Neuron (in vitro differentiated cells): Measurements from ENCODE around the gene ZBTB16.

Experiments
- H2AFZ ChIP-seq: one replicate; pipeline ENCODE4 v1.6.1; 2013; ENCODE audit warnings: low read depth, mild to moderate bottlenecking, inconsistent platforms, low read length, moderate library complexity
- H3K27me3 ChIP-seq: one replicate; pipeline ENCODE4 v1.6.1; 2013; ENCODE audit warnings: low read length; ENCODE audit not compliant: insufficient read depth
- H3K36me3 ChIP-seq: one replicate; pipeline ENCODE4 v1.6.1; 2013; ENCODE audit warnings: low read length; ENCODE audit not compliant: insufficient read depth
- H3K4me1 ChIP-seq: one replicate; pipeline ENCODE4 v1.6.1; 2013; ENCODE audit warnings: low read length; ENCODE audit not compliant: insufficient read depth
- H3K4me3 ChIP-seq: 2 replicates; pipeline ENCODE4 v1.5.1; 2013; ENCODE audit warnings: mild to moderate bottlenecking, low read length, moderate library complexity
- H3K9me3 ChIP-seq: one replicate; pipeline ENCODE4 v1.6.1; 2013; ENCODE audit warnings: low read length

Gene ZBTB16

DNA sequence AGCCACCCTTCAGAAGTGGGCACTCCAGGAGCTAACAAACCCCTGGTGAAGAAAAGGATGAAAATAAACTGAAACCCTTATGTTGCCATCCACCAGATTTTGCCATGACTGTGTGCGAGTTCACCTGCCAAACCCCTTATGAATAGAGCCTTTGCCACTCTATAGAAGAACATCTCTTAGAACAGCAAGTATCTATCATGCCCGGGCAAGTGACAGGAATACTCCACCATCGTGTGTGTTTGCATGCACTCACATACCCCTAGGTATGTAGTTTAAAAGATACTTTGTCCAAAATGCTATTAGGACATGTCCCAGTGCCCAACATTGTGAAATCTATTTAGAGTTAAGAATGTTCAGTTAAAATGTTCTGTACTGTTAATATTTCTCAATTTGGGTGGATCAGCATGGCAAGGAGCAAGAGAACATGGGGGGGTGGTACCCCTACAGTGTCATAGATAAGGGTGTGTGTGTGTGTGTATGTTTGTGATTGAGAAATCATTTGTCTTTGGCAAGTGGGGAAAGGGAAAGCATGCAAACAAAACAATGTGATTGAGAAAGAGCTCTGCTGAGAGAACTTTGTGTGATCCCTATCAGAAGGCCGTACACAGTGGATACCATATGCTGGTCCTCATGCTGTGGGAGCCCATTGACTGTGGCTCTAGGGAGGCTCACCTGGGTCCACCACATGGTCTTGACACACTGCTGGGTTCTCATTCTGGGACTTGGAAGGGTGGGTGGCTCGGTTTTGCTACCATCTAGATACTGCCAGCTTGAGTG, 94.9 kb downstream of the ZBTB16 start:
- Histone ChIP-seq H3K4me3 (no peak overlapping the region), H2AFZ (no peak overlapping the region), H3K27me3 (no peaks in the 10 kb centered on the region), H3K4me1 (no peaks in the 10 kb centered on the region), H3K36me3 (peaks cover 34% of the 10 kb centered on the region), H3K9me3 (no peaks in the 10 kb centered on the region)

DNA sequence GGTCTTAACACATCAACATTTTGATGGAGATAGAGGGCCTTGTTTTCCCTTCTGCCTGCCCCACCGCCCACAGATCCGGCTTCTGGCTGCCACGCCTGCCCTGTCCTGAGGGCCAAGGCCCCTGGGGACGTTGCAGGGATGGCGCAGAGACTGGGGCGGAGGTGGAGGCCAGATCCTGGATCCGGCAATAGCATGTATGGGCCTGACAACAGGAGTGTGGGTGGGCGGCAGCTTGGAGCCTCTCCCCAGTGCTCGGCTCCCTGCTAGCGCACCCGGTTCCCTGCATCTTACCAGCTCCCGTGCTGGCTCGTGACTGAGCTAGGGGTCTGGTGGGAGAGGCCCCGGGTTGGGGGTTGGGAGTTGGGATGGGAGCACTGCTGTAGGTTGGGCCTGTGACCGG, 95.6 kb downstream of the ZBTB16 start:
- Histone ChIP-seq H3K9me3 (no peaks in the 10 kb centered on the region), H3K27me3 (no peaks in the 10 kb centered on the region), H3K4me3 (no peak overlapping the region), H2AFZ (no peak overlapping the region), H3K36me3 (peaks cover 34% of the 10 kb centered on the region), H3K4me1 (peaks cover 5% of the 10 kb centered on the region)

DNA sequence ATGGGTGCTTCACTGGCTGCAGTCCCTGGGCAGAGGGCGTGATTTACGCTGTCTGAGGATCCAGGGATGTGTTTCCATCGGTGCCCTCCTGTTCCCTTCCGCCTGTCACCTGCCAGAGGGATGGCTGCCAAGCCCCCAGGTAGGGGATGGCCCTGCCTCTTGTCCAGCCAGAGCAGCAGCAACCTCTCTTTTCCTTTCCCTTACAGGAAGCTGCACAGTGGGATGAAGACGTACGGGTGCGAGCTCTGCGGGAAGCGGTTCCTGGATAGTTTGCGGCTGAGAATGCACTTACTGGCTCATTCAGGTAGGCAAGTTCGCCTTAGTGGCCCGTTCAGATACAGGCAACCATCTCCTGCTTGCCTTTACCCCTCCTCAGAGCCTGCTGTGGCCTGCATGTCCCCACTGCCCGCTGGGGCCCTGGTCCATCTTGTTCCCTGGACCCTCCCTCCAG, 96.6 kb downstream of the ZBTB16 start:
- H3K4me3 ChIP-seq: no peak overlapping the region
- H3K36me3 ChIP-seq: peaks cover 34% of the 10 kb centered on the region
- no peaks in the 10 kb centered on the region for H3K9me3 ChIP-seq
- H2AFZ ChIP-seq: no peak overlapping the region
- H3K27me3 ChIP-seq: no peaks in the 10 kb centered on the region
- H3K4me1 ChIP-seq: peaks cover 8% of the 10 kb centered on the region

DNA sequence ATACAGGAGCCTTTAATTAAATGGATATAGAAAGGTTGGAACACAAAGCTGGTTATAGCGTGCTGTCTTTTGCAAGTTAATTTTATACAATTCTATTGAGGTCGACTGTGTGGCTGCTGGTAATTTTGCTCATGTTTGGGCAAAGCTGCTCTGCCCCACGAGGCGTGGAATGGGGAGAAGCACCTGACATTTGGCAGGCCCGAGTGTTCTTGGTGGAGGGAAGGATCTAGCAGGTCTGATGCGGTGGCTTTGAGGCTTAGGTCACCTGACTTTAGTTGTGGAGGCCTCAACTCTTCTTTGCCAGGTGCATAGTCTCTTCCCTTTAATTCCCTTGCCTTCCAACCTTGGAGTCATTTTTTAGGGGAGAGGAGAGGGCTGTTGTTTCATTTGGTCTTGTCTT, 97.3 kb downstream of the ZBTB16 start:
- Histone ChIP-seq H3K9me3 (no peaks in the 10 kb centered on the region), H3K4me1 (peaks cover 8% of the 10 kb centered on the region), H3K36me3 (peaks cover 34% of the 10 kb centered on the region), H3K4me3 (no peak overlapping the region), H3K27me3 (no peaks in the 10 kb centered on the region), H2AFZ (no peak overlapping the region)

DNA sequence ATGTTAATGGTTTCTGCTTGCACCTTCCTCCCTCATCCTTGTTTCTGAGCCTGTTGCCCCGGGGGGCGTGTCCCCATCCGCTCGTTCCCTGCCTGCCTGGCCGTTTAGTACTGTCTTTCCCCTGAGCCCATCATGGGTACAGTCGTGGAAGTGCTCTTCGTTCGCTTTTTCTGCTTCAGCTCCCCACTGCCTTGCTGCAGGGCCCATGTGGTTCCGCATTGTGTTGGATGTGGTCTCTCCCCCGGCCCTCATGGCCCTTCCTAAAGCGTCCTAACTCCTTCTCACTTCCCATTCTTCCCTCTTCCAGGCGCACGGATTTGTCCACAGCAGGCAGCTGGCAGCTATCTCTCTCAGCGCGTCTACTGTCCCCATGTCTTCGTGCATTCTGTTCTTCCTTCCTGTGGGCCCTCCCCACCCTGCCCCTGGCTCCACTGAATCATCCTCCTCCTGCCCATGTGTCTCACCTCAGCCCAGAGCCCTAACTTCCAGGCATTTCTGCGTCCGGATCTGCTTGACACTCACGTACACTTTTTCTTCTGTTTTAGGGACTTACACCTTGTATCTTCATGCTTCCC, 98.1 kb downstream of the ZBTB16 start:
- Histone ChIP-seq H3K36me3 (peaks cover 34% of the 10 kb centered on the region), H2AFZ (no peak overlapping the region), H3K27me3 (no peaks in the 10 kb centered on the region), H3K9me3 (no peaks in the 10 kb centered on the region), H3K4me3 (no peak overlapping the region), H3K4me1 (peaks cover 9% of the 10 kb centered on the region)

DNA sequence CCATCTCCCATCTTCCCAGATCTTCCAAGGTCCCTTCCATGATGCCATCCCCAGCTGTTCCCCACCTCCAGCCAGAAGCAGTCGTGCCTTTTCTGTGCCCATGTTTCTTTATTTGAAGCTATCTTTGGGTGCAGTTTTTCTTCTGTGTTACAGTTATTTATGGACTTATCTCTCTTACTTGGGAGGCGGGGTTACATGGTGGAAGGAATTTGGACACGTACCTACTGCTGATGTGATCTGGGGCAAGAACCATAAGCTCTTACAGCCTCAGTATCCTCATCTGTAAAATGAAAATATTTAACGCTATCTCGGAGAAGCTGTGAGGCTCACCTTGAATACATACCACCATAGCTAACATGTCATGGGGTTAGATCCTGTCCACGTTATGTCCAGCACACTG, 98.9 kb downstream of the ZBTB16 start:
- Histone ChIP-seq H2AFZ (no peak overlapping the region), H3K9me3 (no peaks in the 10 kb centered on the region), H3K4me3 (no peak overlapping the region), H3K36me3 (peaks cover 34% of the 10 kb centered on the region), H3K4me1 (peaks cover 16% of the 10 kb centered on the region), H3K27me3 (no peaks in the 10 kb centered on the region)

DNA sequence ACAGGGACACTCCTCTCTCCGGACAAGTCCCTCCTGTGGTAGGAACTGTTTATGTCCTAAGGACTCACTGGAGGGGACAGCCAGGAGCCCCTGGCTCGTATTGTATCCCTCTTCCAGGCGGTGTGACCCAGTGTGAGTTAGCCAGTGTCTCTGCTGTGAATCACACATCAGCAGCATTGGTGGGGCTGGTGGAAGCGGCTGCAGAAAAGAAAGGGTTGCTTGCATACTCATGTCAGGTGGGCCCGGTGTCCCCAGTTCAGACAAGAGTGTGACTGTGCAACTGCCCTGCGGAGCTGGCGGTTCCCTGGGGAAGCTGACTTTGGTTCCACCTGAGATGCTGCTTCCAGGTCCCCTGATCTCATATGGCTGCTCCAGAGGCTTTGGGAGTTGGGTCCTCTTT, 99.4 kb downstream of the ZBTB16 start:
- peaks cover 34% of the 10 kb centered on the region for H3K36me3 ChIP-seq
- no peak overlapping the region for H3K4me3 ChIP-seq
- H3K4me1 ChIP-seq: peaks cover 21% of the 10 kb centered on the region
- no peaks in the 10 kb centered on the region for H3K9me3 ChIP-seq
- H3K27me3 ChIP-seq: no peaks in the 10 kb centered on the region
- H2AFZ ChIP-seq: no peak overlapping the region

DNA sequence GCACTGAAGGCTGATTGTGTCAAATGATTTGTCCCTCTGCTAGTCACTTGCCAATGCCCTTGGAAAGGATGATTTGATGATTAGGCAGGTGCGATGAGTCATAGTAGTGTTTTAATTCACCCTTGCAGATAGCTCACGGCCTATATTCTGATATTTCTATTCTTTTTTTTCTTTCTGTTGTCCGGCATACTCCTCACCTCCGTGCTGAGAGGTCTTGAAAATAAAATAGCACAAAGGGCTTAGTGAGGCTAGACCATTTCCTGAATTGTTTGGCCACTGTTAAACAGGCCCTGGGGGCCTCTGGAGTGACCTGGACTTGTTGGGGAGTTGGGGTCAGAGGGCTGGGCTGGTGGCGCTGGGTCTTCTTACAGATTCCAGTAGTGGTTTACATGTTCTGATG, 99.8 kb downstream of the ZBTB16 start:
- Histone ChIP-seq H3K4me1 (peaks cover 25% of the 10 kb centered on the region), H3K27me3 (no peaks in the 10 kb centered on the region), H3K4me3 (no peak overlapping the region), H3K36me3 (peaks cover 34% of the 10 kb centered on the region), H3K9me3 (no peaks in the 10 kb centered on the region), H2AFZ (no peak overlapping the region)

DNA sequence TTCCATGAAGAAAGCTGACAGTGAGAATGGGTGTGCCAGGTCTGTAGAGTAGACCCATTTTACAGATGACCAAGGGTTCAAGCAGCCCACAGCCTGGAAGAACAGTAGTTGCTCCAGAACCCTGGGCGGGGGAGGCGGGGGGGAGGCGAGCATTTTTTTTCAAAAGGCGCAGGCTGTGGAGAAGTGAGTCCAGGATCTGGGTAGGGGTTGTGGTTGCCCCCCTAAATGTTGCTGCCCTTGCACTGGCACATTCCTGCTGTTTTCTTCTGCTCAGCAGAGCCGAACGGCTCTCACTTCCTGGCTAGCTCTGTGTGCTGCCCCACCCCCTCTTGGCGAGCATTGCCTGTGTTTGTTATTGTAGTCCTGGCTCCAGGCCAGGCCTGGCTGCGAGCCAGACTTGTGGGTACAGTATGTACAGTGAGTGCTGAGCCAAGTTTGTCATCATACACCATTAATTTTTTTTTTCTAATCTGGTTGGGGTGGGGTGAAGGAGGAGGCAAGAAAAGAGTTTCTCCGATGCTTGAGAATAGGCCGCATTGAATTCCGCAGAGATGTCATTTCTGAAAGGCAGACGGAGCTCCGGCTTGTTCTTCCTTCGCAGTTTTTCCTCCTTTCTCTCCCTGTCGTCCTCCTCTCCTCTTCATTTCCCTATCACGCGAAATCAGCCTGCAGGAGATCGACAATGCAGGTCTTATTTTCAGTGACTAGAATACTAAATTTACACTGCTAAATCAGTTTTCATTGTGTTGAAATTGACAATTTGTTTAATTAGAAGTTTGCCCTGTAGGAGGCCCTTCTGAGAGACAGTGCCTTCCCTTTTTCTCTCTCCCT, 100.5 kb downstream of the ZBTB16 start:
- H3K36me3 ChIP-seq: peaks cover 34% of the 10 kb centered on the region
- H3K9me3 ChIP-seq: no peaks in the 10 kb centered on the region
- no peaks in the 10 kb centered on the region for H3K27me3 ChIP-seq
- peaks cover 32% of the 10 kb centered on the region for H3K4me1 ChIP-seq
- no peak overlapping the region for H2AFZ ChIP-seq
- no peak overlapping the region for H3K4me3 ChIP-seq

DNA sequence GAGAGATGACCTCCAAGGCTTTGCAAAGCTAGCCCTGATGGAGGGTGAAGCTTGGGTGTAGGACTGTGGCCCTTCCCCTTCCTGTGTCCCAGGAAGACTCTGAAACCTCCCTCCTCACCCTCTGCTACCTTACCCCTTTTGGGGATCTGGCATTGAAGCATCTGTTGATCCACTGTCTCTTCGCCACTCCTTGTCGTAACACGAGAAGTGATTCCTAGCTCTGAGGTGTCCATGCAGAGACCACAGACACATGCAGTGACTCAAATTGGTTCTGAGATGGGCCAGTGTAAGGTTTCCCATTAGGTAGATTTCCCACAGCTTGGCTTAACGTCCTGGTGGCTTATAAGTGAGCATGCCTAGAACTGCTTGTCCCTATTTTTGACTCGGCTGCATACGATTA, 101.4 kb downstream of the ZBTB16 start:
- no peaks in the 10 kb centered on the region for H3K9me3 ChIP-seq
- peaks cover 26% of the 10 kb centered on the region for H3K36me3 ChIP-seq
- no peak overlapping the region for H3K4me3 ChIP-seq
- H3K4me1 ChIP-seq: peaks cover 39% of the 10 kb centered on the region
- no peak overlapping the region for H2AFZ ChIP-seq
- no peaks in the 10 kb centered on the region for H3K27me3 ChIP-seq

DNA sequence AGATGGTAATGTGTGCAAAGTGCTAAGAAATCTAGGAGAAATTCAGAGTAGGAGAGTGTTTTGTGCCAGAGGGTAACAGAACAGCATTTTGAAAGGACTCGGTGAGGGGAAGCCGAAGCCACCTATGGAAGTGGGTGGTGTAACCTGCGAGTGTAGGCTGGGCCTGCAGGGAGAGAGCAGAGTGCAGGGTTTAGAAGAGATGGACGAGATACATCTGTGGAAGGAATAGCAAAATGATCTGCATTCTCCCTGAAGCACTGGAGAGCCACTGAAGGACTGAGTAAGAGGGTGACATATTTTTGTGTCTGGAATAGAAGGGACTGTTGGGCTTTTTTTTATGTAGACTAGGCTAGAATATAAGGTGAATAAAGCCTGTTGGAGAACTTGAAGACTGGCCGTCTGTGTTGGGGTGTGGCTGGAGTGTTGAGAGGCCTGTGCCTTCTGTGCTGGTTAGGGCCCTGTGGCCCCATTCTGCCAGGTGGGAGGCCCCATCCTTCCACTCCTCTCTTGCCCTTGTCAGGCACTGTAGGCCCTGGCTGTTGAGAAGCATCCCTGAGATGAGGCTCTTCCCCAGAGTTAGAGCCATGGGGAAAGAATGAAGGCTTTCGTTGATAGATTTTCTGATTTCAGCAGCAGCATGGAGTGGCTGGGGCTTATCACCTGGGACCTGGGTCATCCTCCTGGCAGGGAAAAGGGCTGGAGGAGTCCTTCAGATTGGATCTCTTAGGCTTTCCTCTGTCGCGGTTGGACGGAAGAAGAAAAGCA, 102.2 kb downstream of the ZBTB16 start:
- H3K4me3 ChIP-seq: no peak overlapping the region

DNA sequence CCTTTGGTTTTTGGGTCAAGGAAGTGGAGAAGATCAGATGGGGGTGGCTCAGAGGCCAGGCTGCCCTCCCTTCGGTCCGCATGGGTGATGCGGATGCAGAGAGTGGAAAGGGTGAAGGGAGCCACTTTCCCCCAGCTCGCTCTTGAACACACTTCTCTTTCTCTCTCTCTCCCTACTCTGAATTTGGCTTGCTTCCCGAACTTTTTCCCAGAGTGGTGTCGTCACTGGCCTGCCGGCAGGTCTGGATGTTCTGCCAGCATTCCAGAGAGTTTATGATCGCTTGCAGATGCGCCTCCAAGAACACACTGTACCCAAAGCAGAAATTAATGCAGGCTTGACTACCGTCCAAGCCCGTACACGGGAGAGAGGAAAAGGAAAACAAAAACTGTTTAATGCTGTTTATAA, 103.2 kb downstream of the ZBTB16 start:
- peaks cover 12% of the 10 kb centered on the region for H3K36me3 ChIP-seq
- H3K9me3 ChIP-seq: no peaks in the 10 kb centered on the region
- H2AFZ ChIP-seq: no peak overlapping the region
- H3K27me3 ChIP-seq: no peaks in the 10 kb centered on the region
- H3K4me1 ChIP-seq: peaks cover 56% of the 10 kb centered on the region
- no peak overlapping the region for H3K4me3 ChIP-seq

More for the DNA sequence above, 102.2 kb downstream of the ZBTB16 start:
- Histone ChIP-seq H3K36me3 (peaks cover 19% of the 10 kb centered on the region), H3K9me3 (no peaks in the 10 kb centered on the region), H3K4me1 (peaks cover 46% of the 10 kb centered on the region), H2AFZ (no peak overlapping the region), H3K27me3 (no peaks in the 10 kb centered on the region)
